OCI-LY7 (cell line): ENCODE measurements around the gene SUFU. TPM values are rescaled to one million over a fixed set of nuclear protein-coding genes. Genes with fewer than 3 reads are reported as not detected.

Experiments used
- BruUV-seq: library from RNA; stranded (reverse); fragments of 400-500 nt; replicated peaks from 2 replicates; lab custom pipeline; 2021; lab: Mats Ljungman, UMichigan
- CTCF ChIA-PET: fragments of 300-600 bp; sonication (Branson Sonifier 250); formaldehyde crosslinking; loops from one replicate; lab custom pipeline; 2022; ENCODE audit warnings: antibody characterized with exemption; ENCODE audit not compliant: unreplicated experiment; lab: Charles Lee
- POLR2A ChIA-PET: fragments of 300-600 bp; sonication (Branson Sonifier 250); formaldehyde crosslinking; loops from one replicate; lab custom pipeline; 2022; ENCODE audit warnings: antibody characterized with exemption; lab: Charles Lee
- DNase-seq: peaks from one replicate; pipeline ENCODE4 v3.0.0-alpha.2; 2015; ENCODE audit warnings: low spot score
- H2AFZ ChIP-seq: fragments of 200-600 bp; sonication (generic), shearing (Covaris generic); 2 replicates; pipeline ENCODE4 v1.6.1; 2014; ENCODE audit warnings: mild to moderate bottlenecking, antibody characterized with exemption, low read length, moderate library complexity
- H3K27ac ChIP-seq: fragments of 200-600 bp; sonication (generic); 2 replicates; pipeline ENCODE4 v1.5.1; 2014; ENCODE audit warnings: mixed run types, low read depth, mild to moderate bottlenecking, moderate library complexity, low read length, inconsistent platforms; ENCODE audit not compliant: poor library complexity, severe bottlenecking
- H3K36me3 ChIP-seq: fragments of 200-600 bp; sonication (generic); 2 replicates; pipeline ENCODE4 v1.6.1; 2014; ENCODE audit warnings: mild to moderate bottlenecking, antibody characterized with exemption, low read length, moderate library complexity, mixed read lengths; ENCODE audit not compliant: insufficient read depth
- H3K4me1 ChIP-seq: fragments of 200-600 bp; sonication (generic); 2 replicates; pipeline ENCODE4 v1.5.1; 2014; ENCODE audit warnings: mild to moderate bottlenecking, low read length; ENCODE audit not compliant: insufficient read depth, poor library complexity, severe bottlenecking
- H3K4me2 ChIP-seq: fragments of 200-600 bp; sonication (generic); 2 replicates; pipeline ENCODE4 v1.6.1; 2014; ENCODE audit warnings: mild to moderate bottlenecking, low read length
- H3K4me3 ChIP-seq: fragments of 200-600 bp; sonication (generic); 2 replicates; pipeline ENCODE4 v1.5.1; 2014; ENCODE audit warnings: mild to moderate bottlenecking, low read depth, low read length; ENCODE audit not compliant: poor library complexity, severe bottlenecking
- H3K79me2 ChIP-seq: fragments of 200-600 bp; sonication (generic); 2 replicates; pipeline ENCODE4 v1.6.1; 2016; ENCODE audit warnings: low read depth, mild to moderate bottlenecking, low read length, moderate library complexity, mixed read lengths; ENCODE audit not compliant: insufficient read depth
- H3K9me2 ChIP-seq: fragments of 200-600 bp; sonication (generic); 2 replicates; pipeline ENCODE4 v1.6.1; 2016; ENCODE audit warnings: mild to moderate bottlenecking, low read length, mixed read lengths; ENCODE audit not compliant: insufficient read depth
- H3K9me3 ChIP-seq: fragments of 200-600 bp; sonication (generic); 2 replicates; pipeline ENCODE4 v1.6.1; 2014; ENCODE audit warnings: mild to moderate bottlenecking, mixed run types, low read length, mixed read lengths
- H4K20me1 ChIP-seq: fragments of 200-600 bp; sonication (generic); 2 replicates; pipeline ENCODE4 v1.6.1; 2014; ENCODE audit warnings: mild to moderate bottlenecking, antibody characterized with exemption, low read length, moderate library complexity, mixed read lengths; ENCODE audit not compliant: insufficient read depth
- CTCF ChIP-seq: fragments of 200-600 bp; sonication (generic); conservative IDR thresholded peaks from 2 replicates; pipeline ENCODE4 v1.5.1; 2014; ENCODE audit warnings: mild to moderate bottlenecking, antibody characterized with exemption, low read length, moderate library complexity, mixed read lengths
- EZH2phosphoT487 ChIP-seq: fragments of 200-600 bp; sonication (generic); IDR thresholded peaks from 2 replicates; pipeline ENCODE4 v1.6.1; 2018; ENCODE audit warnings: low read depth, borderline replicate concordance, mild to moderate bottlenecking, mixed run types, antibody characterized with exemption, low read length, moderate library complexity, mixed read lengths
- intact Hi-C: fragments of 100-400 bp; cut with micrococcal nuclease; formaldehyde crosslinking; loops from one replicate; pipeline ENCODE4 v1.10.0; 2022; ENCODE audit not compliant: unreplicated experiment
- total RNA-seq, 2 experiments: library from RNA; depleted of rRNA in 1 of 2; stranded (reverse); fragments of >200 nt in 1 of 2; shearing (Covaris generic) in 1 of 2; gene quantifications; 2 replicates each; pipeline ENCODE4 v1.2.3, GENCODE V29; 2014 to 2022

The SUFU gene
- total RNA-seq, 2 experiments from 2014 or later, result 4.9 to 10.0 TPM

- Histone ChIP-seq H3K36me3 (peaks cover 10% of the 10 kb centered on the region), H3K4me2 (peak overlapping the region; percentile 97), H4K20me1 (no peaks in the 10 kb centered on the region), H3K4me3 (peak overlapping the region; percentile 78), H3K4me1 (peaks cover 29% of the 10 kb centered on the region), H3K79me2 (peaks cover 18% of the 10 kb centered on the region; the same call in 1 of the 2 replicates), H3K9me3 (no peaks in the 10 kb centered on the region), H2AFZ (peak overlapping the region; percentile 98), H3K9me2 (no peaks in the 10 kb centered on the region), H3K27ac (no peak overlapping the region)
- POLR2A ChIA-PET, result interaction anchor here (0.6 to 4.6 kb wide), 4 partner anchors 10 to 460 kb away, joined by 3 to 49 read pairs (median 6); partner anchors contain the start of genes C10orf95 and FBXL15
- intact Hi-C loops, result loop anchor here (1.0 to 5.0 kb wide), 3 partner anchors 11 to 64 kb away; partner anchors contain the start of genes CUEDC2 and NFKB2
- DNase-seq, result no peak
- CTCF ChIA-PET, result no interaction called here
- no TSS peak for BruUV-seq
- TF ChIP-seq EZH2phosphoT487 (no peak), CTCF (no peak)
These were observed 43.0 kb upstream of the SUFU start for GRCh38 chr10:102460836-102461186.

- H3K4me3 ChIP-seq, result peak overlapping the region; percentile 78
- POLR2A ChIA-PET, result interaction anchor here (0.6 to 4.6 kb wide), 8 partner anchors 10 to 459 kb away, joined by 3 to 49 read pairs (median 4); partner anchors contain the start of genes C10orf95, CUEDC2 and FBXL15
- CTCF ChIA-PET, result interaction anchor here (0.5 kb wide), 1 partner anchor 15 kb away, joined by 3 read pairs; no protein-coding TSS in a partner anchor
- peak overlapping the region; percentile 97 for H3K4me2 ChIP-seq
- peaks cover 3% of the 10 kb centered on the region; the same call in 1 of the 2 replicates for H3K36me3 ChIP-seq
- no TSS peak for BruUV-seq
- no peaks in the 10 kb centered on the region for H3K9me2 ChIP-seq
- peaks cover 18% of the 10 kb centered on the region; the same call in 1 of the 2 replicates for H3K79me2 ChIP-seq
- DNase-seq, result peak; percentile 96
- peaks cover 29% of the 10 kb centered on the region for H3K4me1 ChIP-seq
- no peaks in the 10 kb centered on the region for H3K9me3 ChIP-seq
- H4K20me1 ChIP-seq, result no peaks in the 10 kb centered on the region
- TF ChIP-seq EZH2phosphoT487 (no peak), CTCF (no peak)
- H2AFZ ChIP-seq, result peak overlapping the region; percentile 98
- intact Hi-C loops, result loop anchor here (1.0 to 5.0 kb wide), 3 partner anchors 11 to 64 kb away; partner anchors contain the start of genes CUEDC2 and NFKB2
- H3K27ac ChIP-seq, result peak overlapping the region; percentile 73
These were observed 42.4 kb upstream of the SUFU start for GRCh38 chr10:102461187-102462054.
